GM12878 (cell line): ENCODE results near the gene RNASEH2B. TPM values are rescaled to one million over a fixed set of nuclear protein-coding genes. Genes with fewer than 3 reads are reported as not detected.
A peak's percentile ranks its signal among the peaks of the same experiment; 100 is the strongest.

Experiments
- ATAC-seq: fragments of 200-7000 bp; cut with Tn5 transposase; 3 replicates; pipeline ENCODE4 v1.9.1; 2020; ENCODE audit warnings: mild to moderate bottlenecking, moderate library complexity
- BruUV-seq: library from RNA; stranded (reverse); fragments of 400-500 nt; replicated peaks from 2 replicates; lab custom pipeline; 2021; lab: Mats Ljungman, UMichigan
- CTCF ChIA-PET: fragments of 300-600 bp; sonication (Branson Sonifier 250); formaldehyde crosslinking; extraction: SDS; loops from one replicate; lab custom pipeline; 2021; ENCODE audit warnings: inconsistent platforms; lab: Yijun Ruan, JAX
- POLR2A ChIA-PET: fragments of 350-600 bp; formaldehyde crosslinking; extraction: SDS; loops from one replicate; lab custom pipeline; 2021; ENCODE audit warnings: inconsistent platforms; lab: Charles Lee
- RAD21 ChIA-PET: fragments of 300-600 bp; sonication (Branson Sonifier 250); formaldehyde crosslinking; loops from one replicate; lab custom pipeline; 2023; ENCODE audit warnings: antibody characterized with exemption; ENCODE audit not compliant: unreplicated experiment; lab: Charles Lee
- SMC1A ChIA-PET: fragments of 300-600 bp; sonication (Branson Sonifier 250); formaldehyde crosslinking; loops from one replicate; lab custom pipeline; 2023; ENCODE audit not compliant: unreplicated experiment, uncharacterized antibody; lab: Charles Lee
- DNase-seq: peaks from one replicate; pipeline ENCODE4 v3.0.0-alpha.2; 2011; ENCODE audit warnings: low read depth, low spot score
- FAIRE-seq: peaks from 3 replicates; lab custom pipeline; 2011; peaks lifted over from hg19 to GRCh38; lab: Jason Lieb, UNC
- H2AFZ ChIP-seq: 2 replicates; pipeline ENCODE4 v1.6.0; 2011; ENCODE audit warnings: low read depth, low read length, control low read depth; ENCODE audit not compliant: control insufficient read depth
- H3K27ac ChIP-seq: 2 replicates; pipeline ENCODE4 v1.5.1; 2011; ENCODE audit warnings: control low read depth; ENCODE audit not compliant: control insufficient read depth, insufficient read depth
- H3K27me3 ChIP-seq, 2 experiments: replicated peaks in 1 of 2; 2 replicates each; pipeline versions ENCODE4 v1.6.0 to v1.6.1; 2011; ENCODE audit warnings: low read length in 1 of 2; ENCODE audit not compliant: control insufficient read depth in 2 of 2, insufficient read depth in 2 of 2
- H3K36me3 ChIP-seq, 2 experiments: 2 replicates each; pipeline ENCODE4 v1.5.1; 2011; ENCODE audit warnings: low read length in 1 of 2; ENCODE audit not compliant: control insufficient read depth in 2 of 2, insufficient read depth in 2 of 2
- H3K4me1 ChIP-seq: 2 replicates; pipeline ENCODE4 v1.6.1; 2011; ENCODE audit warnings: mild to moderate bottlenecking, low read length, moderate library complexity, mixed read lengths; ENCODE audit not compliant: control insufficient read depth, insufficient read depth
- H3K4me2 ChIP-seq: 2 replicates; pipeline ENCODE4 v1.6.0; 2011; ENCODE audit warnings: control low read depth; ENCODE audit not compliant: control insufficient read depth, insufficient read depth
- H3K4me3 ChIP-seq: fragments of 200-600 bp; sonication (generic); 2 replicates; pipeline ENCODE4 v1.5.1; 2016
- H3K79me2 ChIP-seq: 2 replicates; pipeline ENCODE4 v1.6.0; 2011; ENCODE audit warnings: low read length; ENCODE audit not compliant: control insufficient read depth, insufficient read depth
- H3K9ac ChIP-seq: 2 replicates; pipeline ENCODE4 v1.8.0; 2011; ENCODE audit warnings: low read length, control low read depth, mixed read lengths; ENCODE audit not compliant: control insufficient read depth, insufficient read depth
- H3K9me3 ChIP-seq: replicated peaks from 3 replicates; pipeline ENCODE4 v1.5.1; 2011; ENCODE audit warnings: mild to moderate bottlenecking, low read length; ENCODE audit not compliant: control insufficient read depth, insufficient read depth
- H4K20me1 ChIP-seq: 2 replicates; pipeline ENCODE4 v1.6.0; 2011; ENCODE audit not compliant: control insufficient read depth, insufficient read depth
- BCL3 ChIP-seq: IDR thresholded peaks from 2 replicates; pipeline ENCODE4 v1.6.1; 2011; ENCODE audit warnings: borderline replicate concordance, low read depth, mild to moderate bottlenecking, moderate library complexity, low read length; ENCODE audit not compliant: insufficient read depth, poor library complexity, severe bottlenecking
- MYC ChIP-seq: IDR thresholded peaks from 2 replicates; pipeline ENCODE4 v1.6.1; 2011; ENCODE audit warnings: mild to moderate bottlenecking, low read length, moderate library complexity, inconsistent platforms; ENCODE audit not compliant: insufficient read depth, insufficient replicate concordance, insufficient read length, severe bottlenecking
- NBN ChIP-seq: fragments of 450-650 bp; IDR thresholded peaks from 2 replicates; pipeline ENCODE4 v1.6.1; 2016
- RUNX3 ChIP-seq: IDR thresholded peaks from 2 replicates; pipeline ENCODE4 v1.6.1; 2012; ENCODE audit warnings: low read length, inconsistent platforms
- TAF1 ChIP-seq: IDR thresholded peaks from 2 replicates; pipeline ENCODE4 v1.6.1; 2011; ENCODE audit warnings: mild to moderate bottlenecking, low read depth, low read length, borderline replicate concordance
- TCF3 ChIP-seq: IDR thresholded peaks from 2 replicates; pipeline ENCODE4 v1.6.1; 2012; ENCODE audit warnings: low read depth, mild to moderate bottlenecking, low read length, borderline replicate concordance; ENCODE audit not compliant: insufficient read depth
- WRNIP1 ChIP-seq: IDR thresholded peaks from 2 replicates; pipeline ENCODE4 v1.6.1; 2011; ENCODE audit warnings: low read depth, low read length, improper control_type of control experiment, borderline replicate concordance
- ZNF274 ChIP-seq: IDR thresholded peaks from one replicate; pipeline ENCODE4 v1.8.0; 2011; ENCODE audit not compliant: insufficient read length, insufficient read depth
- WGBS: methylation state at CpG from one replicate; pipeline ENCODE4 v1.1.6; 2016; ENCODE audit warnings: low lambda C conversion rate; ENCODE audit not compliant: insufficient replicate concordance, insufficient coverage; ENCODE audit errors: missing lambda C conversion rate; 5-methylcytosine and 5-hydroxymethylcytosine counted together
- in situ Hi-C: fragments of 300-500 bp; cut with MboI; formaldehyde crosslinking; loops from 9 replicates; pipeline ENCODE4 v1.14.3; 2018; ENCODE audit warnings: mixed read lengths
- intact Hi-C: fragments of 100-400 bp; cut with micrococcal nuclease; formaldehyde crosslinking; loops from one replicate; pipeline ENCODE4 v1.14.2; 2022; ENCODE audit not compliant: unreplicated experiment
- polyA plus RNA-seq, 11 experiments: library from polyadenylated mRNA; depleted of rRNA in 4 of 11; unstranded in 6 of 11; stranded (reverse) in 5 of 11; fragments of >200 nt; fragmentation: Nextera tagmentation in 4 of 11; fragmentation: Illumina TruSeq in 1 of 11; extraction: Ambion mirVana in 4 of 11; extraction: Trizol in 1 of 11; gene quantifications; 1 replicate in 1 of 11; 2 replicates in 10 of 11; pipeline versions ENCODE4 v1.2.1 to v1.2.3, GENCODE V29; 2011 to 2016; ENCODE audit warnings: inconsistent platforms in 2 of 11, missing spikeins in 2 of 11, low read depth in 1 of 11
- total RNA-seq, 4 experiments: library from RNA; depleted of rRNA in 3 of 4; stranded (reverse); fragments of >200 nt in 3 of 4; fragmentation: Illumina TruSeq in 1 of 4; extraction: Trizol in 1 of 4; gene quantifications; 2 replicates each; pipeline versions ENCODE4 v1.2.1 to v1.2.3, GENCODE V29; 2013 to 2021

The RNASEH2B gene
- total and polyA plus RNA-seq, 10 of the 15 experiments (the other 5 are each of a cell fraction or from before 2014, with no cell fraction given), result 64.9 to 148 (median 97.3) TPM

DNA sequence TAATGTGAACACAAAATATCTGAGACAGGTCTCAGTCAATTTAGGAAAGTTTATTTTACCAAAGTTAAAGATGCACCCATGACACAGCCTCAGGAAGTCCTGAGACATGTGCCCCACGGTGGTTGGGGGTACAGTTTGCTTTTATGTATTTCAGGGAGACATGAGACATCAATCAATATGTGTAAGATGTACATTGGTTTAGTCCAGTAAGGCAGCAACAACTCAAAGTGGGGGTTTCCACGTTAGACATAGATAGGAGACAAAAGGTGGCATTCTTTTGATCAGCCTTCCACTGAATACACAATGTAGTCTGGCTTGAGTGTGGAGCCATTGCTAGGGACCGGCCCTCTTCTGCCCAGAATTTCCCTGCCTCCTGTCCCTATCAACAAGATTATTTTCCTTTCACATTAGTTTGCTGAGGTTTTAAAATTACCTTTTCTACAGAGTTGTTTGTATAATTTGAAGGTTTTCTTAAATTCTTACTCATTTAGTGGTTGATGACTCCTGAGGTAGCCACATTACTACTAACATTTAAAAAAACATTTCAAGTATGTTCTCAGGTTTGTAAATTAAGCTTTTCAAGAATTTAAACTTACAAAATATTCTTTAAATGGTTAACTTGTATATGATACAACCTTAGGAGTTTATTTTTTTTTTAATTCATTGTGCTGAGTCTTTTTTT lies 33.2 kb downstream of the RNASEH2B start:
- in situ Hi-C loops, result no loop called here
- 98% methylated on average over 3 of the region's 3 CpGs for WGBS
- Histone ChIP-seq H3K79me2 (no peaks in the 10 kb centered on the region), H3K4me1 (no peaks in the 10 kb centered on the region), H3K4me3 (no peak overlapping the region), H2AFZ (no peak overlapping the region), H3K27me3 (no peaks in the 10 kb centered on the region), H4K20me1 (no peaks in the 10 kb centered on the region), H3K4me2 (no peak overlapping the region), H3K9ac (no peak overlapping the region), H3K36me3 (peaks cover 2 to 18% of the 10 kb centered on the region in 2 experiments), H3K9me3 (no peaks in the 10 kb centered on the region), H3K27ac (no peak overlapping the region)
- no peak; the same call in 2 of the 3 replicates for ATAC-seq
- ChIA-PET SMC1A (interaction anchor here (0.7 kb wide), 1 partner anchor 1757 kb away, joined by 3 read pairs; no protein-coding TSS in a partner anchor), POLR2A (no interaction called here), CTCF (no interaction called here), RAD21 (no interaction called here)
- intact Hi-C loops, result no loop called here
- FAIRE-seq, result no peak
- TF ChIP-seq WRNIP1, result no peak
- TF ChIP-seq TAF1, result no peak
- TF ChIP-seq NBN, result no peak
- no peak for TF ChIP-seq TCF3
- peak; percentile 65 for TF ChIP-seq BCL3
- TF ChIP-seq MYC, result no peak
- TF ChIP-seq RUNX3, result no peak
- no peak for TF ChIP-seq ZNF274
- BruUV-seq, result no TSS peak
- DNase-seq, result no peak
